CD4-positive, alpha-beta T cell treated with Interleukin-21 for 1 hour (primary cell): Measurements from ENCODE around the gene METTL9.
"Not testable (repeated sequence)": the region's sequence is repeated elsewhere in the genome, so short reads cannot be mapped to it uniquely, and the experiment has no call there.

Source experiments
- DNase-seq: peaks from one replicate; pipeline ENCODE4 v3.0.0-alpha.2; 2020

Gene METTL9

DNA sequence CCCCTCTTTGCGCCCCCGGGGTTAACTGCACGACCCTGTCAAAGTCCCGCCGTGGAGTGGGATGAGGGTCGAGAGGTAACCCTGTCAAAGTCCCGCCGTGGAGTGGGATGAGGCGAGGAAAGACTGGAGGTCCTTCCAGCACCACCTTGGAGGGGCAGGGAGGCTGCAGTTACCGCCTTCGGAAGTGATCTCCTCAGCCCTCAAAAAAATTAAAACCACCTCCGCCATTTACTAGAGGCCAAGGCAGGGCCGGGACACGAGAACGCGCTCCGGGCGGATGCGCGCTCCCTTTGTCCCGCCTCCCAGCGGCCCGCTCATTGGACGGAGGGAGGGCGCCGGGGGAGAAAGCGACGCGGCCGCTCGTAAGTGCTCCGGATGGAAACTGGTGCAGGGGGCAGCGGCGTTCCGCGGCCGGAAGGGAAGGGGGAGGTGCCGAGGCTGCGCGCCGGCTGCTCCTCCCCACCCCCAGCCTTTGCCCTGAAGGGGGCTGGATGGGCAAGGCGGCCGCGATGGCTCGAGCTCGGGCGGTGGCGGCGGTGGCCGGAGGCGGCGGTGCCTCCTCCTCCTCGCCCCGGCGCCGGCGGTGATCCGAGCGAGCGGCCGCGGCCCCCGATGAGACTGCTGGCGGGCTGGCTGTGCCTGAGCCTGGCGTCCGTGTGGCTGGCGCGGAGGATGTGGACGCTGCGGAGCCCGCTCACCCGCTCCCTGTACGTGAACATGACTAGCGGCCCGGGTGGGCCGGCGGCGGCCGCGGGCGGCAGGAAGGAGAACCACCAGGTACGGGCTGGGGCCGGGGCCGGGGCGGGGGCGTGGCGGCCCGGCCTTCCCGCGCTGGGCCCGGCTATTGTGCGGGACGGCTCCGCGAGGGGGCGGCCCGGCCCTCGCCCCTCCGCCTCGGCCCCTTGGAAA, at the start of gene METTL9:
TSS of gene METTL9 (plus strand) at position 456 of the 909 bp plus-strand sequence. CDS start at position 613, 157 bp downstream.
- DNase-seq: peak; percentile 96

- DNase-seq: not testable (repeated sequence)
Measured at GRCh38 chr16:21549975-21550374, 49.4 kb upstream of the METTL9 start.

- DNase-seq: not testable (repeated sequence)
Measured at GRCh38 chr16:21550435-21550834, 48.9 kb upstream of the METTL9 start.

DNA sequence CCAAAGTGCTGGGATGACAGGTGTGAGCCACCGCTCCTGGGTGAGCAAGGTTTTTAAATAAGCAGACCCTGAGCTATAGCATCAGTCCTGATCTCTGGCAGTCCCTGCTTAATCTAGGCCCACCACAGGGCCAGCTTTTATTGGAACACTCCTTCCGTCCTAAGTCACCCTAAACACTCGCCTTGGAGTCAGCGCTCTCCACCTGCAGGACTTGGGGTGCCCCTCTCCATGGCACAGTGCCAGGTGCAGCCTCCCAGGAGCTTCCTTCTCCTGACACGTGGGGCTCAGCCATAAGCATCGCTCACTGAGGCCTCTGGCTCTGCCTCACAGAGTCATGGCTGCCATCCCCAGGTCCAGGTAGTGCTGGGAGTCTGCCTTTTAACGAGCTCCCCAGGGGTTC, 48.3 kb upstream of the METTL9 start:
- DNase-seq: not testable (repeated sequence)

- DNase-seq: not testable (repeated sequence)
Measured at GRCh38 chr16:21551600-21551999, 47.8 kb upstream of the METTL9 start.

GRCh38 chr16:21553481-21554296, 45.7 kb upstream of the METTL9 start:
- DNase-seq: not testable (repeated sequence)

GRCh38 chr16:21554795-21555585, 44.4 kb upstream of the METTL9 start:
- peak; percentile 90 for DNase-seq

DNA sequence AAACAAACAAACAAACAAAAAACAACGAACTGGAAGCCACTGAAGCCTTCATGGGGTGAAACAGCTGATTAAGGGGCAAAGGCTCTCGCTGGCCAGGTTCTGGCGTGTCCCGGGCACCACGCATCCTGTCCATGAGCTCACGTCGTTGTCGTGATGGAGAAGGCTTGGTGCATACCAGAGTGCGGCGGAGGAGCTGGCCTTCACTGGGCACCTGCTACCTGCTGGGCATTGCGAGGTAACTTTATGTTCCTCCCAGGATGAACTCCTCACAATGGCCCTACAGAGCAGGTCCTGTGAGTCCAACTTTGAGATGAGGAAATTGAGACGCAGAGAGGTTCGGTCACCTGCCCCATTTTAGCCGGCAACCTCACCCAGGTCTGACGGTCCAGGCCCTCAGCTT, 43.8 kb upstream of the METTL9 start:
- not testable (repeated sequence) for DNase-seq

DNA sequence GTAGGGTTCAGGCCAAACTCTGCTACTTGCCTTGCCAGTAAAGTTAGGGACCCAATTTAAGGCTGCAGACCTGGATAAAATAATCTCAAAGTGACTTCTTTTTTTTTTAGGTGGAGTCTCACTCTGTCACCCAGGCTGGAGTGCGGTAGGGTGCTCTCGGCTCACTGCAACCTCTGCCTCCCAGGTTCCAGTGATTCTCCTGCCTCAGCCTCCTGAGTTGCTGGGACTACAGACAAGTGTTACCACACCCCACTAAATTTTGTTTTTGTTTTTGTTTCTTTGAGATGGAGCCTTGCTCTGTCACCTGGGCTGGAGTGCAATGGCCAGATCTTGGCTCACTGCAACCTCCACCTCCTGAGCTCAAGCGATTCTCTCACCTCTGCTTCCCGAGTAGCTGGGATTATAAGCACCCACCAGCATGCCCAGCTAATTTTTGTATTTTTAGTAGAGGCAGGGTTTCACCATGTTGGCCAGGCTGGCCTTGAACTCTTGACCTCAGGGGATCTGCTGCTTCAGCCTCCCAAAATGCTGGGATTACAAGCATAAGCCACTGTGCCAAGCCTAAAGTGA, 43.3 kb upstream of the METTL9 start:
- DNase-seq: not testable (repeated sequence)

DNA sequence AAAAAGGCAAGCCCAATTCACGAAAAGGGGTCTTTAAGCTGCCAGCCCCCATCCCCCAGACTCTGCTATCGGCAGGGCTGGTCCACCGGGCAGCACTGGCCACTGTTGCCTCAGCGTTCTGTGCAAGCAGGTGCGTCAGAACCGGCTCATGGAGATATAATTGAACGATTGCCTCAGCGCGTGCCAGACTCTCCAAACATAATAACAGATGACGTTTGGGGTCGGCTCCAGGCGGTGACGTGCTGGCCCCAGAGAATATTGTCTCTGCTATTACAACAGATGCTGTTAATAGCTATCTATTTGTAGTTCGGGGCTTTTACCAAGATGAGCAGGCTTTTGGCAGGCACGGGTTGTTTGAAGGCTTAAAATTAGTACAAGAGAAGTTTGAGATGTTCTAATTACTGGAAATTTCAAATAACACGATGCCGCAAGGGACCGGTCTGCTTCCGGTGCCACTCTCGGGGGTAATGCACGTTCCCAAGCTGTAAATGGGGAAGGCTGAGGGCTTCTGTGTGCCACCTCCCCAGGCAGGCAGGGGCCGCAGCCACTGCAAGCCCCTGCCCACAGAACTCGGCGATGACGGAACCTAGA, 42.6 kb upstream of the METTL9 start:
- DNase-seq: not testable (repeated sequence)

DNA sequence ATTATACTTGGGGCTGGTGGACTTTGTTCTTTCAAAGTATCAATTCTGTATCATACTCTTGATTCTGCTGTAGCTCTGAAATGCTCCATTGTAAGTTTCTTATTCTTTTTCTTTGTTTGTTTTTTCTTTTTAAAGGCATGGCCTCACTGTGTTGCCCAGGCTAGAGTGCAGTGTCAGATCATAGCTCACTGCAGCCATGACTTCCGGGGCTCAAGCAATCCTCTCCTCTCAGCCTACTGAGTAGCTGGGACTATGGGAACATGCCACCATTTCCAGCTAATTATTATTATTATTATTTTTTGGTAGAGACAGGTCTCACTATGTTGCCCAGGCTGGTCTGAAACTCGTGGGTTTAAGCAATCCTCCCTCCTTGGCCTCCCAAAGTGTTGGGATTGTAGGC, 38.9 kb upstream of the METTL9 start:
- DNase-seq: no peak

DNA sequence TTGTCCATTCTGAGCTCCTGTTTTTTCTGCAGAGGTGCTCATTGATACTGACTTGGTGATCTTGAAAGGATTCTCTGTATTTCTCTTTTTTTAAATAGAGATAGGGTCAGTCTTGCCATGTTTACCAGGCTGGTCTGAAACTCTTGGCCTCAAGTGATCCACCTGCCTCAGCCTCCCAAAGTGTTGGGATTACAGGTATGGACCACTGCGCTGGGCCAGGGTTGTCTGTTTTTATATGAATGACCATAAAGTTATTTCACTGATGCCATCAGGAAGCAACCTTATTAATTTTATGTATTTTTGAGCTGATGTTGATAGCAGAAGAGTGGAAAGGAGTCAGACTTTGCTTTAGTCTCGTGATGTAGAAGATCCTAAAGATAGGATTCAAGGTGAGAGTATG, 35.7 kb upstream of the METTL9 start:
- DNase-seq: no peak

DNA sequence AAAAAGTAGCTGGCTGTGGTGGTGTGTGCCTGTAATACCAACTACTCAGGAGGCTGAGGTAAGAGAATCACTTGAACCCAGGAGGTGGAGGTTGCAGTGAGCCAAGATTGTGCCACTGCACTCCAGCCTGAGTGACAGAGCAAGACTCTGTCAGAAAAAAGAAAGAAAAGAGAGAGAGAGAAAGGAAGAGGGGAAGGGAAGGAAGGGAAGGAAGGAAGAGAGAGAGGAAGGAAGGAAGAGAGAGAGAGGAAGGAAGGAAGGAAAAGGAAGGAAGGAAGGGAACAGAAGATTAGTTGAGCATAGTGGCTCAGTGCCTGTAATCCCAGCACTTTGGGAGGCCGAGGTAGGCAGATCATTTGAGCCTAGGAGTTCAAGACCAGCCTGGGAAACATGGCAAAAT, 35.0 kb upstream of the METTL9 start:
- DNase-seq: not testable (repeated sequence)

DNA sequence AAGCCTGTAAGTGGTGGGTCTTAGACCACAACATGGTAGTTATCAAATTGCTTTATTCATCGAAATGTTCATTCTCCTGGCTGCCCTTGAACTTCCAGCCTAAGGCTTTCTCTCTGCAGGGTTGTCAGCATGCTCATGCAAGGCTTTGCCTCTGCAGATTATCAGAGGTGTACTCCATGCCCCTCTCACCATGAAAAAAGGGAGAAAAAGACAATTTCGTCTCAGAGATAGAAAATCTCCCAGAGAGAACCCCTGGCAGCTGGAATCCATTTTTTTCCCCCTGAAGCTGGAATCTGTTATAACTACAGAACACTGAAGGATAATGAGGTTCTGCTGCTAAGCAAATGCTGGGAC, 33.9 kb upstream of the METTL9 start:
- no peak for DNase-seq

DNA sequence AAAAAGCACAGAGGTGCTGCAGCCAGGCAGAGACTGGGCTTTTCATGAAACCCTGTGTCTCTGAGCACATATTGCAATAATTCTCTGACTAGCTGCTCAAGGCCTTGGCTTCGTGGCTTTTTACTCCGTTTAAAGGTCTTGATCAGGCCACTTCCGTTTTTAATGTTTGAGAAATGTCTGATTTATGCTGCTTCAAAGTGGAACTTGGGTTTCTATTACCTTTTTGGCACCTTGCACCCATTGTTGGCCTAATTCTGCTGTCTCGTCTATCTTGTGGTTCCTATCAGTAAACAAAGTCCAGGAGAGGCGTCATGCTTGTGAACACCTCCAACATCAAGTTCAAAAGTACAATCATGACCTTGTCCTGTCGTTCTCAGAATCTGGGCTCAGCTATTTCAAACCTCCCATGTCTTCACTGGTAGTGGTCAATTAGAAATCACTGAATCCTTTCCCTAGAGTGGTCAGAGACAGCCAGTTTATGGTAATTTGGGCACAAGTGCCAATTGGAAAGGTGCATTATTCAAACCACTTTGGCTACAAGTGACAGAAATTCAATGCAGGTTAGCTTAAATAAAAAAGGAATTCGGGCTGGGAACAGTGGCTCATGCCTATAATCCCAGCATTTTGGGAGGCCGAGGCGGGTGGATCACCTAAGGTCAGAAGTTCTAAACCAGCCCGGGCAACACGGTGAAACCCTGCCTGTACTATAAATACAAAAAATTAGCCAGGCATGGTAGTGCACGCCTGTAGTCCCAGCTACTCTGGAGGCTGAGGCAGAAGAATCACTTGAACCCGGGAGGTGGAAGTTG, 33.3 kb upstream of the METTL9 start:
- DNase-seq: no peak

- DNase-seq: no peak
Measured at GRCh38 chr16:21566891-21567414, 32.4 kb upstream of the METTL9 start.

GRCh38 chr16:21567496-21567895, 31.9 kb upstream of the METTL9 start:
- not testable (repeated sequence) for DNase-seq

DNA sequence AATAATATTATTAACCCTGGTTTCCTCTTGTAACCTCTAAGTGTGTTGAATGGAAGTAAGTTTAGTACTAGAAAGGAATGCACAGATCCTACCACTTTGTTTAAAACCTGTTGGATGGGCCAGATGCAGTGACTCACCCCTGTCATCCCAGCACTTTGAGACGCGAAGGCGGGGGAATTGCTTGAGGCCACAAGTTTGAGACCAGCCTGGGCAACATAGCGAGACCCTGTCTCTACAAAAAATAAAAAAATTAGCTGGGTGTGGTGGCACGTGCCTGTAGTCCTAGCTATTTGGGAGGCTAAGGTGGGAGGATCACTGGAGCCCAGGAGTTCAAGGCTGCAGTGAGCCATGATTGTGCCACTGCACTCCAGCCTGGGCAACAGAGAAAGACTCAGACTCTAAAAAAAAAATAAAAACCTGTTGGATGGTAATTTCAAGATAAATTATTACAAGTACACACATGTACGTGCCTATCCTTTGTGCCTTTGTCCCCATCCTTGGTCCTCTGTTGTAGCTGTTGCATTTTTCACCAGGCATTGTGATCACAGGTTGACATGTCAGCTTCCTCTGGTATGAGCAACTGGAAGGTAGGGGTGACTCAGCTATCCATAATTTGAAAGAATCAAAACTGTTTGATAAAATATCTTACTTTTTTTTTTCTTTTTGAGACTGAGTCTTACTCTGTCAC, 30.7 kb upstream of the METTL9 start:
- no peak for DNase-seq

- DNase-seq: no peak
Measured at GRCh38 chr16:21570676-21571017, 28.7 kb upstream of the METTL9 start.

DNA sequence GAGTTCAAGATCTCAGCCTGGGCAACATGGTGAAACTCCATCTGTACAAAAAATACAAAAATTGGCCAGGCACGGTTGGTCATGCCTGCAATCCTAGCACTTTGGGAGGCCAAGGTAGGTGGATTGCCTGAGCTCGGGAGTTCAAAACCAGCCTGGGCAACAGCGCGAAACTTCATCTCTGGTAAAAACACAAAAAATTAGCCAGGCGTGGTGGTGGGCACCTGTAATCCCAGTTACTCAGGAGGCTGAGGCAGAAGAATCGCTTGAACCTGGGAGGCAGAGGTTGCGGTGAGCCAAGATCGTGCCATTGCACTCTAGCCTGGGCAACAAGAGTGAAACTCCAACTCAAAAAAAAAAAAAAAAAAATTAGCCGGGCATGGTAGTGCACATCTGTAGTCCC, 25.9 kb upstream of the METTL9 start:
- DNase-seq: not testable (repeated sequence)

DNA sequence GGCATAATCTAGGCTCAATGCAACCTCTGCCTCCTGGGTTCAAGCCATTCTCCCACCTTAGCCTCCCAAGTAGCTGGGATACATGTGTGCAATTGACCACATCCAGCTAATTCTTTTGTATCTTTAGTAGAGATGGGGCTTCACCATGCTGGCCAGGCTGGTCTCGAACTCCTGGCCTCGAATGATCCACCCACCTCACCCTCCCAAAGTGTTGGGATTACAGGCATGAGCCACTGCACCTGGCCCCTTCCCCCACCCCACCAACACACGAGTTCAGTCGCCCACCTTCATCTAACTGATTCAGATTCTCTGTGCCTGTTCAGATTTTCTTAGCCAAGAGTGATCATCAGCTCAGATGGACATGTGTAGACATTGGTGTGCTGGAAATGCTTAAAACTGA, 25.0 kb upstream of the METTL9 start:
- DNase-seq: no peak
